Esophagus mucosa (tissue), 1 donor: Measurements from ENCODE around the gene SNAP29. TPM values are rescaled to one million over a fixed set of nuclear protein-coding genes. Genes with fewer than 3 reads are reported as not detected.
"Not testable (repeated sequence)": the region's sequence is repeated elsewhere in the genome, so short reads cannot be mapped to it uniquely, and the experiment has no call there.

Experiments
- ATAC-seq: fragments of 200-7000 bp; cut with Tn5 transposase; one replicate; pipeline ENCODE4 v1.9.1; 2020
- total RNA-seq: library from RNA; stranded (reverse); gene quantifications from one replicate; pipeline ENCODE4 v1.2.4, GENCODE V29; 2023
- donor health status: DM: yes; HTN: yes; CAD: no.

Gene SNAP29
- 24.0 TPM for total RNA-seq

GRCh38 chr22:20858615-20859416 is at the start of gene SNAP29, which contains the start of gene PI4KA:
Gene SNAP29, plus strand, starts transcription at chr22:20859007. Its CDS starts 104 bp downstream, at chr22:20859111.
Gene PI4KA, minus strand, starts transcription at chr22:20858811. Its CDS starts 86 bp downstream, at chr22:20858725.
- ATAC-seq = peak; percentile 99

- ATAC-seq = no peak
Measured at GRCh38 chr22:20809538-20810185, 49.1 kb upstream of the SNAP29 start.

- no peak for ATAC-seq
Measured at GRCh38 chr22:20810645-20811044, 48.2 kb upstream of the SNAP29 start.

- ATAC-seq = no peak
Measured at GRCh38 chr22:20811171-20811570, 47.6 kb upstream of the SNAP29 start.

- no peak for ATAC-seq
Measured at GRCh38 chr22:20811971-20812660, 46.7 kb upstream of the SNAP29 start.

GRCh38 chr22:20813056-20813455 is 45.8 kb upstream of the SNAP29 start:
- ATAC-seq = no peak

- ATAC-seq = no peak
Measured at GRCh38 chr22:20814221-20814808, 44.5 kb upstream of the SNAP29 start.

GRCh38 chr22:20815477-20816050 is 43.2 kb upstream of the SNAP29 start:
- no peak for ATAC-seq

GRCh38 chr22:20816559-20816958 is 42.2 kb upstream of the SNAP29 start:
- ATAC-seq = no peak

- no peak for ATAC-seq
Measured at GRCh38 chr22:20818471-20818870, 40.3 kb upstream of the SNAP29 start.

- no peak for ATAC-seq
Measured at GRCh38 chr22:20819471-20819870, 39.3 kb upstream of the SNAP29 start.

- not testable (repeated sequence) for ATAC-seq
Measured at GRCh38 chr22:20821717-20822239, 37.0 kb upstream of the SNAP29 start.

- ATAC-seq = no peak
Measured at GRCh38 chr22:20822240-20822639, 36.6 kb upstream of the SNAP29 start.

GRCh38 chr22:20823264-20823663 is 35.5 kb upstream of the SNAP29 start:
- ATAC-seq = no peak

GRCh38 chr22:20825216-20825615 is 33.6 kb upstream of the SNAP29 start:
- not testable (repeated sequence) for ATAC-seq

- no peak for ATAC-seq
Measured at GRCh38 chr22:20825624-20826023, 33.2 kb upstream of the SNAP29 start.

GRCh38 chr22:20826373-20827152 is 32.2 kb upstream of the SNAP29 start:
- not testable (repeated sequence) for ATAC-seq

GRCh38 chr22:20829491-20830134 is 29.2 kb upstream of the SNAP29 start:
- ATAC-seq = no peak

- ATAC-seq = no peak
Measured at GRCh38 chr22:20833225-20833665, 25.6 kb upstream of the SNAP29 start.

- no peak for ATAC-seq
Measured at GRCh38 chr22:20834206-20834605, 24.6 kb upstream of the SNAP29 start.

- no peak for ATAC-seq
Measured at GRCh38 chr22:20834725-20835124, 24.1 kb upstream of the SNAP29 start.
